ENCODE data around the gene ADCYAP1R1. TPM values are rescaled to one million over a fixed set of nuclear protein-coding genes. Genes with fewer than 3 reads are reported as not detected.

Gene ADCYAP1R1
- total RNA-seq, 2 experiments from 2014 or later = not detected

DNA sequence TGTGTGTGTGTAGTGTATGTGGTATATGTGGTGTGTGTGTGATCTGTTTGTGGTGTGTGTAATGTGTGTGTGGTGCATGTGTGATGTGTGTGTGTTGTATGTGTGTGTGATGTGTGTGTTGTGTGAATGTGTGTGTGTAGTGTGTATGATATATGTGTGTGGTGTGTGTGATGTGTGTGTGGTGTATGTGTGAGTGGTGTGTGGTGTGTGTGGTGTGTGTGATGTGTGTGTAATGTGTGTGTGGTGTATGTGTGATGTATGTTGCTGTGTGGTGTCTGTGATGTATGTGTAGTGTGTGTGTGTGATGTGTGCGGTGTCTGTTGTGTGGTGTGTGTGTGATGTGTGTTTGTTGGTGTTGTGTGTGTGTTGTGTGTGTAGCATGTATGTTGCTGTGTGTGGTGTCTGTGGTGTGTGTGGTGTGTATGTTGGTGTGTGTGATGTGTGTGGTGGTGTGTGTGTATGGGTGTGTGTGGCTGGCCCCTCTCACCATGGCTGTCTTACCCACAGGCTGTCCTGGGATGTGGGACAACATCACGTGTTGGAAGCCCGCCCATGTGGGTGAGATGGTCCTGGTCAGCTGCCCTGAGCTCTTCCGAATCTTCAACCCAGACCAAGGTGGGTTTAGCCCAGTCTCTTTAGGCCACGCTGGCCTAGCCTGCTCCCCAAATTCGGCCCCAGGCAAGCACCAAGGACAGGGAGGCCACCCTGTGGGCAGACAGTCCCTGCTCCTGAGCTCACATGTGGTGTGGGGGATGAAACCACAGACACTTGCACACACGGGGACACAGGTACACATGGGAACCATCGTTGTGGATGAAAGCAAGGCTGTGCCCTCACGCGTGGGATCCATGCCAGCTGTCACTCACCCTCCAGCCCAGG is 25.6 kb downstream of the ADCYAP1R1 start:
- H3K36me3 Mint-ChIP-seq = no peaks in the 10 kb centered on the region
- peaks cover 25% of the 10 kb centered on the region for H3K27me3 Mint-ChIP-seq
- POLR2A ChIA-PET = no interaction called here
- H3K27ac Mint-ChIP-seq = no peak overlapping the region
- H3K9me3 Mint-ChIP-seq = no peaks in the 10 kb centered on the region
- no peak overlapping the region for H3K4me3 Mint-ChIP-seq
- DNase-seq (no peak), ATAC-seq (ENCODE audit: low read depth) (no peak)
- H3K4me1 Mint-ChIP-seq = no peaks in the 10 kb centered on the region

DNA sequence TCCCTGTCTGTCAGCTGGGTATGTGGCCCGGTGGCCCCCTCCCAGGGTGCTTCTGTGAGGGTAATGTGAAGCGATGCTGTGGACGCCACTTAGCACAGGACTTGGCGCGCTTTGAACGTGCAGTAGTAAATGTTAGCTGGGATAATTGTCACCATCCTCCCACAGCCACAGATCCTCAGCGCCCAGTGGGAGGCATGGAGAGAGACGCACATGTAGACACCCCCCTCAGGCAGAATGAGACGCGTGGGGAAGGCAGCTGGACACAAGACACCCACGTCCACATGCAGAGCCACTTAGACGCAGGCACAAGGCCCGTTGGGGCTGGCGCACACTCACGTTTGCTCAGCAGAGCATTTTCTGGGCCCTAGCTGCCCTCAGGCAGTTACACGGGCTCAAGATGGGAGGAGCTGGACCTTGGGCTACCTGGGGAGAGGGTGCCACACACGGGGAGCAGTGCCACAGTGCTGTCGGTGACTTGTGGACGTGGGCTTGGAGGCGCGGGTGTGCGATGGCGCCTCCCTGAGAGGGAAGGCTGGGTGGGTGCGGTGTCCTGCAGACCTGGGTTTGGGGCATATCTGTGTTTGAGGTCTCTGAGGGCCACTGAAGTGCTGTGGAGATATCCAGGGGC is 26.4 kb downstream of the ADCYAP1R1 start:
- Mint-ChIP-seq H3K36me3 (no peaks in the 10 kb centered on the region), H3K9me3 (no peaks in the 10 kb centered on the region), H3K4me1 (no peaks in the 10 kb centered on the region), H3K4me3 (no peak overlapping the region), H3K27me3 (peaks cover 28% of the 10 kb centered on the region), H3K27ac (no peak overlapping the region)
- POLR2A ChIA-PET = no interaction called here
- ATAC-seq (ENCODE audit: low read depth) = no peak
- DNase-seq = no peak

DNA sequence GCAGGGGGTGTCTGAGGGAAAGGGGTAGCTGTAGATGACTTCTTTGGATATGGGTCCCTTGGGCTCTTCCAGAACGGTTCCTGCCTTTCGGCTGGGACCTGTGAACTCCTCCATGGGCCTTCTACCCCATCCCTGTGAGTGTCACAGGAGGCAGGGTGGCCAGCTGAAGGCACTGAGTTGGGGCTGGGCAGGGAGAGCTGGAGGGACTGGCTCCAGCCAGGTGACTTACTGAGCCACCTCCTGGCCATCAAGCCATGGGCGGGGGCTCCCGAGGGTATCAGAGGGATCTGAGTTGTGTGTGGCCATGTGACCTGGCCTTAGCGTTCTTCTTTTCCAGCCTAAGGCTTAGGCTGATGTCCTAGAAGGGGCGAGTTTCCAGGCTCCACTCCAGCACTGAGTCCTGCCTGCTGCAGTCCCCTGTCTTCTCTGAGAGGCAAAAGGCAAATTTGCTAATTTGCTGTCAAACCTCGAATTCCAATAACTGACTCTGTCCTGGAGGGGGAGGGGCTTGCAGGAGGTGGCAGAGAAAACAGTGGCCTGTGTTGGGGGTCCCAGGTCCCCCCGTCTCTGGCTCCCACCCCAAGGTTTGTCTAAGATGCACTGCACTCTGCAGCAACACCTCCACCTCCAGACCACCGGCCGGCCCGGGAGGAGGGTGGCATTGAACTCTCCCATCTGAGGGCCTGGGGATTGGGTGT is 27.2 kb downstream of the ADCYAP1R1 start:
- Mint-ChIP-seq H3K36me3 (no peaks in the 10 kb centered on the region), H3K27me3 (peaks cover 28% of the 10 kb centered on the region), H3K27ac (no peak overlapping the region), H3K4me3 (no peak overlapping the region), H3K9me3 (no peaks in the 10 kb centered on the region), H3K4me1 (no peaks in the 10 kb centered on the region)
- ATAC-seq (ENCODE audit: low read depth) (no peak), DNase-seq (no peak)
- POLR2A ChIA-PET = no interaction called here

DNA sequence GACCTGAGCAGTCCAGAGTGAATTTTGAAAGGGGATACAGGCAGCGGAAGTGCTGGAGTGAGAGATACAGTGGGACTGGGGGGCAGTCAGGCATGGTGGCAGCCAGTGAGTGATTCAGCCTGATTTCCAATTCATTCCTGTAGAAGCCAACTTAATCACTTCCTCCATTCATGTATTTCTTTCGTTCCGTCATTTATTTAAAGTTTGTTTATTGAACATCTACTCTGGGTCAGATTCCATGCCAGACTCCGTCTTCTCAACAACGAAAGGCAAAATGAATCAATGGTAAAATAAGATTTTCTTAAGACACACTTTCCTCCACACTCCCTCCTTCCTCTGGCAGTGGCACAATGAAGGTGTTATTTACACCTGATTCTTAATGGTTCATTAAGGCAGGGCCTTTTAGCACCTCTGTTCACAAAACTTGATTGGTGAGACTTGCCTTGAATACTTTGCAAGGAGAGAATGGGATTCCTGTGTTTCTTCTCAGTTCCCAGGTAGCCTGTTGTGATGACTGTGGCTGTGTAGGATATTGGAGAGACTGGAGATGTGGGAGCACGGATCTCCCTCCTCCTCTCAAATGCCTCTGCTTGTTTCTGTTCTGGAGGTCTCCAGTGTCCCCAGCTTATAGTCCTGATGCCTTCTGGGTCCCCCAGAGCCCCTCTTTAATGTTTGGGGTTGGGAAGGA is 27.9 kb downstream of the ADCYAP1R1 start:
- no peaks in the 10 kb centered on the region for H3K4me1 Mint-ChIP-seq
- ATAC-seq (ENCODE audit: low read depth) = no peak
- H3K27ac Mint-ChIP-seq = no peak overlapping the region
- H3K36me3 Mint-ChIP-seq = no peaks in the 10 kb centered on the region
- no peak overlapping the region for H3K4me3 Mint-ChIP-seq
- no peaks in the 10 kb centered on the region for H3K9me3 Mint-ChIP-seq
- POLR2A ChIA-PET = no interaction called here
- no peak for DNase-seq
- H3K27me3 Mint-ChIP-seq = peaks cover 28% of the 10 kb centered on the region

DNA sequence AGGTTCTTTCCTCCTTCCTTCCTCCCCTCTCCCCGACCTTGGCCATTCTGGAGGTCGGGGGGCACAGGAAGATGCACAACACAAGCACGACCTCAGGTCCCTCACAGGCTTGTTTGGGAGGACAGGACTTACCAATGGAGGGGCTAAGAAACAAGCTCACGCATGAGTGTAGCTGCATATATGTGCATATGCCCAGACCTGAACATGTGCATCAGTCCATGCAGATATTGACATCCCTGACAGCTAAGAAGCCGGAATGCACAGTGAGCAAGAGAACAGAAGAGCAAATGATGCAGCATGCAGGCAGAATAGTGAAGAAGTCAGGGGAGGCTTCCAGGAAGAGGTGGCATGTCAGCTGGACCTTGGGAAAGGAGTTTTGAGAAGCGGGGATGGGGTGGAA is 28.7 kb downstream of the ADCYAP1R1 start:
- no peaks in the 10 kb centered on the region for H3K36me3 Mint-ChIP-seq
- DNase-seq (no peak), ATAC-seq (ENCODE audit: low read depth) (no peak)
- no peaks in the 10 kb centered on the region for H3K9me3 Mint-ChIP-seq
- no peak overlapping the region for H3K27ac Mint-ChIP-seq
- H3K4me1 Mint-ChIP-seq = no peaks in the 10 kb centered on the region
- POLR2A ChIA-PET = no interaction called here
- H3K4me3 Mint-ChIP-seq = no peak overlapping the region
- peaks cover 26% of the 10 kb centered on the region for H3K27me3 Mint-ChIP-seq

DNA sequence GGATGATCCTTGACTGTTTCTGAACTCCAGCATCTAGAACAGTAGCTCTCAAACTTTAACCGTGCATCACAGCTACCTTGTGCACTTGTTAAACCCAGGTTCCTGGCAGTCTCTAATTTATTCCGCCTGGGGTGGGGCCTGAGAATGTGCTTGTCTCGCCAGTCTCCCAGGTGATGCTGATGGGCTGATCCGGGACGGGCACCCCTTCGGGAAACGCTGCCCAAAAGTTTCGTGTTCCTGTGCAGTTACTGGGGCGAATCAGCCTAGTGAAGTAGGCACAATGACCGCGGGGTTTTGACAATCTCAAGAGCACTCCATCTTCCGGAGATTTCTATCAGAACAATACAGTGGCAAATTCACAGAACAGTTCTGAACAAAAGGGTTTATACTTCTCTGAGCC is 29.9 kb downstream of the ADCYAP1R1 start:
- POLR2A ChIA-PET = no interaction called here
- Mint-ChIP-seq H3K27ac (no peak overlapping the region), H3K9me3 (no peaks in the 10 kb centered on the region), H3K4me3 (no peak overlapping the region), H3K27me3 (peaks cover 26% of the 10 kb centered on the region), H3K36me3 (no peaks in the 10 kb centered on the region), H3K4me1 (no peaks in the 10 kb centered on the region)
- no peak for DNase-seq
- ATAC-seq (ENCODE audit: low read depth) = no peak

DNA sequence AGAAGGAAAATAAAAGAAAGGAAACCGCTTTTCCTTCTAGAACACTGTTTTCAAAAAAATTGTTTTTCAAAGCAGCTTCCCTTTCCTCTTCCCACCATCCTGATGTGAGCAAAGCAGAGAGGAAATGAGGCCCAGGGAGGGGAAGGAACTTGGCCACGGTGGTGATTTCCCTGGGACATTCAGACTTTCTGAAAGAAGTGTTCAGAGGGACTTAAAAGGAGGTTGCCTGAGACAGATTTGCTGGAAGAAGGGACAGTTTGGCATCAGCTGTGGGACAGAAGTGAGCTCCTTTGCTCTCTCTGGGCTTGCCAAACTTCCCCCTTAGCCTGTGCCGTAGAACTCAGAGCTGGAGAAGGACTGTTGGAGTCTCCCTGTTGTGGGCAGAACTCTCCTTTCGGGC is 30.3 kb downstream of the ADCYAP1R1 start:
- H3K4me1 Mint-ChIP-seq = no peaks in the 10 kb centered on the region
- H3K27ac Mint-ChIP-seq = no peak overlapping the region
- DNase-seq (no peak), ATAC-seq (ENCODE audit: low read depth) (no peak)
- H3K27me3 Mint-ChIP-seq = peaks cover 26% of the 10 kb centered on the region
- POLR2A ChIA-PET = no interaction called here
- H3K4me3 Mint-ChIP-seq = no peak overlapping the region
- no peaks in the 10 kb centered on the region for H3K36me3 Mint-ChIP-seq
- no peaks in the 10 kb centered on the region for H3K9me3 Mint-ChIP-seq

DNA sequence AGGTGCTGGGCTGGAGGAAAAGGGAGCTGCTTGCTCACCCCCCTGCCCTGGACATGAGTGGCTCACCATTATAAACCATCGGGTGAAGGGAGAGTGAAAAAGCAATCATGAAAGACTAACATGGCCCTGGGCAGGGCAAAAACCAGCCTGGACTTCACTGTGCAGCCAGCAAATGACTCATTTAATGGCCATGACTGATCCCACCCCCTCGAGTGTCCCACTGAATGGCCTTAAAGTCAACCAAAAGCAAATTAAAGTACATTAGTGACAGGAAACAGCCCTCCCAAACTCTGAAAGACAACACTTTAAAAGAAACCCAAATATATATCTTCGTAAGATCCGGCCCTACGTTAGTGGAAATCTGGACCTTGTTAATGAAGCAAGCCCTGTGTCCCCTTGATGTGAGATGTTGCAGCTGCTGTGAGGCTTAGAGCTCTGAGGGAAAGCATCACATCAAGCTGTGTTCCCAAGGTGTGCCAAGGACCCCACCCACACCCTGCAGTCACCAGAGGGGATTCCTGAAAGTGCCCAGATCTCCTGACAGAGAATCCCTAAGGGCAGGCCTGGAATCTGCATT is 31.2 kb downstream of the ADCYAP1R1 start:
- peaks cover 26% of the 10 kb centered on the region for H3K27me3 Mint-ChIP-seq
- no peaks in the 10 kb centered on the region for H3K9me3 Mint-ChIP-seq
- no peak for ATAC-seq (ENCODE audit: low read depth)
- H3K27ac Mint-ChIP-seq = no peak overlapping the region
- H3K36me3 Mint-ChIP-seq = no peaks in the 10 kb centered on the region
- no peaks in the 10 kb centered on the region for H3K4me1 Mint-ChIP-seq
- POLR2A ChIA-PET = no interaction called here
- H3K4me3 Mint-ChIP-seq = no peak overlapping the region
- no peak for DNase-seq

DNA sequence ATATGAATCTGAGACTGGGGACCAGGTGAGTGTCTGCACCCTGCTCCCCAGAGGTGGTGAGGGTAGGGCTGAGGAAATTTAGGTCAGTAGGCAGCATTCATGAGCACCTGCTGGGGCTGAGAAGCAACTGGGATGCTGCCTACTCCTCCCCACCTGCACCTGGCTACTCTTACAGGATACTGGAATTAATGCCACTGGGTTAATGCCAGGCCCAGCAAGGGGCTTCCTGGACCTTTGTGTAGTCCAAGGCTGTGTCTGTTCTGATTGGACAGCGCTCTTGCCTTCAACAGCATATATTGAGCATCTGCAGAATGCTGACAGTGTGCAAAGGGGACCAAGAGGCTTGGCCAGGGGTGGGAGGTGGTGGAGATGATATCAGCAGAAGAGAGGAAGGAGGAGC is 32.1 kb downstream of the ADCYAP1R1 start:
- DNase-seq = no peak
- Mint-ChIP-seq H3K27ac (no peak overlapping the region), H3K27me3 (peaks cover 33% of the 10 kb centered on the region), H3K4me1 (no peaks in the 10 kb centered on the region), H3K4me3 (no peak overlapping the region), H3K36me3 (no peaks in the 10 kb centered on the region), H3K9me3 (no peaks in the 10 kb centered on the region)
- ATAC-seq (ENCODE audit: low read depth) = no peak
- POLR2A ChIA-PET = no interaction called here

DNA sequence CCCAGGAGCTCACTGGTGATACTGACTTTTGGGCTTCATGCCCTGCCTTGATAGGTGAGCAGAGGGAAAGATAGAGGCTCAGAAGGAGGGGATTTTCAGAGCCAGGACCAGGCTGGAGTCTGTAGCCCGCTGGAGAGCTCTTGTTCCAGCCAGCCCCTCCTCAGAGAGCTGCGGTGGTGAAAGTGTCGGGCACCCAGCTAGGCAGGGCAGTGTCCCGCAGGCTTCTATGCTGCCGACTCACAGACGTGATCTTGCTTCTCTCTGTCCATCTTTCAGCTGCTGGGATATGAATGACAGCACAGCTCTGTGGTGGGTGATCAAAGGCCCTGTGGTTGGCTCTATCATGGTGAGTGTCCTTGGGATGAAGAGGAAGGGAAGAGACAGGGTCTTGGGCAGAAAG is 35.2 kb downstream of the ADCYAP1R1 start:
- peaks cover 18% of the 10 kb centered on the region for H3K27me3 Mint-ChIP-seq
- H3K4me3 Mint-ChIP-seq = no peak overlapping the region
- H3K36me3 Mint-ChIP-seq = no peaks in the 10 kb centered on the region
- ATAC-seq (ENCODE audit: low read depth) (no peak), DNase-seq (no peak)
- H3K4me1 Mint-ChIP-seq = no peaks in the 10 kb centered on the region
- H3K9me3 Mint-ChIP-seq = no peaks in the 10 kb centered on the region
- H3K27ac Mint-ChIP-seq = no peak overlapping the region
- POLR2A ChIA-PET = no interaction called here

DNA sequence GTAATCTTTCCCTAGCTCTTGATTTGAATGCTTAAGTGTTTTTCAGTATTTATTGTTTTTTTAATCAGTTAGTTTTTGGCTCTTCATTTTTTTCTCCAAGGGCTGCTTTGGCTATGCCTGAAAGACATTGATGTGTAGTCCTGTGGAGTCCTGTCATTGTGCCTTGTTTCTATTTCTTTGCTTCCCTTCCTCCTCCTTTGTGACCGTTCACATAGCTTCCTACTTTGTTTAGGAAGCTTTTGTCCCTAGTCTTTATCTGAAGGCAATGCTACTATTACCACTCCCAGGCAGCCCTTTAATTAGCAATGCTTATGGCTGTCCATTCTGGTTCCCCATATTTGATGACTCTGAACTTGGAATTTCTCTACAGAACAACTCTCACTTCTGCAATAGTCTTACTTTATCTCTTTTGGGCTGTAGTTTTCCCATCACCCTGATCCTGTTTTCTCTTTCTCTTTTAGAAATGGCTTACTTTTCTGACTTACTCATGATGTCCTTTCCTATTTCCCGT is 39.9 kb downstream of the ADCYAP1R1 start:
- ATAC-seq (ENCODE audit: low read depth) = no peak
- peaks cover 16% of the 10 kb centered on the region for H3K27me3 Mint-ChIP-seq
- no peaks in the 10 kb centered on the region for H3K9me3 Mint-ChIP-seq
- POLR2A ChIA-PET = no interaction called here
- no peak for DNase-seq
- no peaks in the 10 kb centered on the region for H3K4me1 Mint-ChIP-seq
- no peak overlapping the region for H3K4me3 Mint-ChIP-seq
- no peak overlapping the region for H3K27ac Mint-ChIP-seq
- H3K36me3 Mint-ChIP-seq = no peaks in the 10 kb centered on the region

DNA sequence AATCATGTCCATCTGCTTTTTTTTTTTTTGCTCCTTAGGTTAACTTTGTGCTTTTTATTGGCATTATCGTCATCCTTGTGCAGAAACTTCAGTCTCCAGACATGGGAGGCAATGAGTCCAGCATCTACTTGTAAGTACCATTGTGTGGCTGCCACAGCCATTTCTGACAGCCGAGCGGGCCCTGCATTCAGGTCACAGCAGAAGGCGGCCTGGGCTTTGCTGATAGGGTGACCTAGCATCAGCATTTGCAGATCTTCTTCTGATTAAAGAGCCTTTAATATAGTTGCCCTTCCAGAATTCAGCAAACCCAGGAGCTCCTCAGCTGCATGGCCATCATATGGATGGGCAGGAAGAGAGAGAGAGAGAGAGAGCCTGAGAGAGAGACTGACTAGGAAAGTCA is 40.5 kb downstream of the ADCYAP1R1 start:
- POLR2A ChIA-PET = no interaction called here
- H3K36me3 Mint-ChIP-seq = no peaks in the 10 kb centered on the region
- H3K9me3 Mint-ChIP-seq = no peaks in the 10 kb centered on the region

DNA sequence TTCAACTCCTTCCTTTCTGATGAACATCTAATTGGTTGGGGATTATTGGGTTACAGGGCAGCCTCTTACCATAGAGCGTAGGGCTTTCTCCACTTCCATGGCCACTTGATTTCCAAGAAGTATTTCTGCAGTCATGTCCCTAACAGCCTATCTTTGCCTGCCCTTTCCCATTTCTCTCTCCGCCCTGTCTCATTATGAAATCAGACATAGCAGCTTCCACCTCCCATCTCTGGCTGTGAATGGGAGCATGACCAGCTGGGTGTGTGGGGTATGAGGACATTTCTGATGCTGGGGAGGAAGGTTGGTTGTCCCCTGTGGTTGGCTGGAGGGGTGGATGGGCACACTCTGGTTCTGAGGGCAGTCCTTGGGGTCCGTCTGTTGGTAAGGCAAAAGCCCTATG is 41.2 kb downstream of the ADCYAP1R1 start:
- H3K4me3 Mint-ChIP-seq = no peak overlapping the region
- no peak overlapping the region for H3K27ac Mint-ChIP-seq
- no peaks in the 10 kb centered on the region for H3K4me1 Mint-ChIP-seq
- H3K9me3 Mint-ChIP-seq = no peaks in the 10 kb centered on the region
- no peaks in the 10 kb centered on the region for H3K36me3 Mint-ChIP-seq
- no peak for ATAC-seq (ENCODE audit: low read depth)
- POLR2A ChIA-PET = no interaction called here
- DNase-seq = no peak
- peaks cover 16% of the 10 kb centered on the region for H3K27me3 Mint-ChIP-seq

More for the DNA sequence above, 40.5 kb downstream of the ADCYAP1R1 start:
- no peak for DNase-seq
- no peak overlapping the region for H3K4me3 Mint-ChIP-seq
- H3K27me3 Mint-ChIP-seq = peaks cover 16% of the 10 kb centered on the region
- H3K4me1 Mint-ChIP-seq = no peaks in the 10 kb centered on the region
- no peak overlapping the region for H3K27ac Mint-ChIP-seq
- ATAC-seq (ENCODE audit: low read depth) = no peak
